GM12878 (cell line): ENCODE measurements around the gene BDKRB2. TPM values are rescaled to one million over a fixed set of nuclear protein-coding genes. Genes with fewer than 3 reads are reported as not detected.

Experiments used
- ATAC-seq: fragments of 200-7000 bp; cut with Tn5 transposase; 3 replicates; pipeline ENCODE4 v1.9.1; 2020; ENCODE audit warnings: mild to moderate bottlenecking, moderate library complexity
- BruUV-seq: library from RNA; stranded (reverse); fragments of 400-500 nt; replicated peaks from 2 replicates; lab custom pipeline; 2021; lab: Mats Ljungman, UMichigan
- CTCF ChIA-PET: fragments of 300-600 bp; sonication (Branson Sonifier 250); formaldehyde crosslinking; extraction: SDS; loops from one replicate; lab custom pipeline; 2021; ENCODE audit warnings: inconsistent platforms; lab: Yijun Ruan, JAX
- POLR2A ChIA-PET: fragments of 350-600 bp; formaldehyde crosslinking; extraction: SDS; loops from one replicate; lab custom pipeline; 2021; ENCODE audit warnings: inconsistent platforms; lab: Charles Lee
- RAD21 ChIA-PET: fragments of 300-600 bp; sonication (Branson Sonifier 250); formaldehyde crosslinking; loops from one replicate; lab custom pipeline; 2023; ENCODE audit warnings: antibody characterized with exemption; ENCODE audit not compliant: unreplicated experiment; lab: Charles Lee
- SMC1A ChIA-PET: fragments of 300-600 bp; sonication (Branson Sonifier 250); formaldehyde crosslinking; loops from one replicate; lab custom pipeline; 2023; ENCODE audit not compliant: unreplicated experiment, uncharacterized antibody; lab: Charles Lee
- DNase-seq: peaks from one replicate; pipeline ENCODE4 v3.0.0-alpha.2; 2011; ENCODE audit warnings: low read depth, low spot score
- FAIRE-seq: peaks from 3 replicates; lab custom pipeline; 2011; peaks lifted over from hg19 to GRCh38; lab: Jason Lieb, UNC
- H2AFZ ChIP-seq: 2 replicates; pipeline ENCODE4 v1.6.0; 2011; ENCODE audit warnings: low read depth, low read length, control low read depth; ENCODE audit not compliant: control insufficient read depth
- H3K27ac ChIP-seq: 2 replicates; pipeline ENCODE4 v1.5.1; 2011; ENCODE audit warnings: control low read depth; ENCODE audit not compliant: control insufficient read depth, insufficient read depth
- H3K27me3 ChIP-seq, 2 experiments: replicated peaks in 1 of 2; 2 replicates each; pipeline versions ENCODE4 v1.6.0 to v1.6.1; 2011; ENCODE audit warnings: low read length in 1 of 2; ENCODE audit not compliant: control insufficient read depth in 2 of 2, insufficient read depth in 2 of 2
- H3K36me3 ChIP-seq, 2 experiments: 2 replicates each; pipeline ENCODE4 v1.5.1; 2011; ENCODE audit warnings: low read length in 1 of 2; ENCODE audit not compliant: control insufficient read depth in 2 of 2, insufficient read depth in 2 of 2
- H3K4me1 ChIP-seq: 2 replicates; pipeline ENCODE4 v1.6.1; 2011; ENCODE audit warnings: mild to moderate bottlenecking, low read length, moderate library complexity, mixed read lengths; ENCODE audit not compliant: control insufficient read depth, insufficient read depth
- H3K4me2 ChIP-seq: 2 replicates; pipeline ENCODE4 v1.6.0; 2011; ENCODE audit warnings: control low read depth; ENCODE audit not compliant: control insufficient read depth, insufficient read depth
- H3K4me3 ChIP-seq: fragments of 200-600 bp; sonication (generic); 2 replicates; pipeline ENCODE4 v1.5.1; 2016
- H3K79me2 ChIP-seq: 2 replicates; pipeline ENCODE4 v1.6.0; 2011; ENCODE audit warnings: low read length; ENCODE audit not compliant: control insufficient read depth, insufficient read depth
- H3K9ac ChIP-seq: 2 replicates; pipeline ENCODE4 v1.8.0; 2011; ENCODE audit warnings: low read length, control low read depth, mixed read lengths; ENCODE audit not compliant: control insufficient read depth, insufficient read depth
- H3K9me3 ChIP-seq: replicated peaks from 3 replicates; pipeline ENCODE4 v1.5.1; 2011; ENCODE audit warnings: mild to moderate bottlenecking, low read length; ENCODE audit not compliant: control insufficient read depth, insufficient read depth
- H4K20me1 ChIP-seq: 2 replicates; pipeline ENCODE4 v1.6.0; 2011; ENCODE audit not compliant: control insufficient read depth, insufficient read depth
- BMI1 ChIP-seq: fragments of 450-650 bp; IDR thresholded peaks from 2 replicates; pipeline ENCODE4 v1.6.1; 2016; ENCODE audit warnings: mild to moderate bottlenecking, moderate library complexity, borderline replicate concordance
- CREB1 ChIP-seq: IDR thresholded peaks from 2 replicates; pipeline ENCODE4 v1.6.1; 2012; ENCODE audit warnings: low read depth, mild to moderate bottlenecking, inconsistent platforms
- CREM ChIP-seq: IDR thresholded peaks from 2 replicates; pipeline ENCODE4 v1.6.1; 2014; ENCODE audit warnings: antibody characterized with exemption, low read depth
- EP300 ChIP-seq, 2 experiments: fragments of 150-350 bp in 1 of 2; IDR thresholded peaks; 2 replicates each; pipeline ENCODE4 v1.6.1; 2011 to 2012; ENCODE audit warnings: low read depth in 2 of 2, low read length in 2 of 2, borderline replicate concordance in 1 of 2, improper control_type of control experiment in 1 of 2, inconsistent platforms in 1 of 2; ENCODE audit not compliant: control insufficient read depth in 1 of 2
- IKZF1 ChIP-seq: fragments of 450-650 bp; conservative IDR thresholded peaks from 2 replicates; pipeline ENCODE4 v1.6.1; 2017; ENCODE audit warnings: antibody characterized with exemption, mild to moderate bottlenecking
- KLF5 ChIP-seq: fragments of 450-650 bp; IDR thresholded peaks from 2 replicates; pipeline ENCODE4 v1.6.1; 2014; ENCODE audit warnings: mild to moderate bottlenecking; ENCODE audit not compliant: partially characterized antibody
- MLLT1 ChIP-seq: fragments of 450-650 bp; IDR thresholded peaks from 2 replicates; pipeline ENCODE4 v1.6.1; 2016; ENCODE audit warnings: mild to moderate bottlenecking
- PRDM15 ChIP-seq: fragments of 450-650 bp; formaldehyde crosslinking; IDR thresholded peaks from 2 replicates; pipeline ENCODE4 v1.4.0; 2020; ENCODE audit warnings: mild to moderate bottlenecking, moderate library complexity
- RAD51 ChIP-seq: fragments of 450-650 bp; IDR thresholded peaks from 2 replicates; pipeline ENCODE4 v1.6.1; 2016; ENCODE audit warnings: moderate library complexity, mild to moderate bottlenecking, inconsistent platforms
- RUNX3 ChIP-seq: IDR thresholded peaks from 2 replicates; pipeline ENCODE4 v1.6.1; 2012; ENCODE audit warnings: low read length, inconsistent platforms
- WGBS: methylation state at CpG from one replicate; pipeline ENCODE4 v1.1.6; 2016; ENCODE audit warnings: low lambda C conversion rate; ENCODE audit not compliant: insufficient replicate concordance, insufficient coverage; ENCODE audit errors: missing lambda C conversion rate; 5-methylcytosine and 5-hydroxymethylcytosine counted together
- in situ Hi-C: fragments of 300-500 bp; cut with MboI; formaldehyde crosslinking; loops from 9 replicates; pipeline ENCODE4 v1.14.3; 2018; ENCODE audit warnings: mixed read lengths
- intact Hi-C: fragments of 100-400 bp; cut with micrococcal nuclease; formaldehyde crosslinking; loops from one replicate; pipeline ENCODE4 v1.14.2; 2022; ENCODE audit not compliant: unreplicated experiment
- polyA plus RNA-seq, 11 experiments: library from polyadenylated mRNA; depleted of rRNA in 4 of 11; unstranded in 6 of 11; stranded (reverse) in 5 of 11; fragments of >200 nt; fragmentation: Nextera tagmentation in 4 of 11; fragmentation: Illumina TruSeq in 1 of 11; extraction: Ambion mirVana in 4 of 11; extraction: Trizol in 1 of 11; gene quantifications; 1 replicate in 1 of 11; 2 replicates in 10 of 11; pipeline versions ENCODE4 v1.2.1 to v1.2.3, GENCODE V29; 2011 to 2016; ENCODE audit warnings: inconsistent platforms in 2 of 11, missing spikeins in 2 of 11, low read depth in 1 of 11
- total RNA-seq, 4 experiments: library from RNA; depleted of rRNA in 3 of 4; stranded (reverse); fragments of >200 nt in 3 of 4; fragmentation: Illumina TruSeq in 1 of 4; extraction: Trizol in 1 of 4; gene quantifications; 2 replicates each; pipeline versions ENCODE4 v1.2.1 to v1.2.3, GENCODE V29; 2013 to 2021

BDKRB2 gene
- total and polyA plus RNA-seq, 10 of the 15 experiments (the other 5 are each of a cell fraction or from before 2014, with no cell fraction given): 0.08 TPM; not detected in 9

- TF ChIP-seq EP300 (IDR thresholded peaks at IDR 0.05; ENCODE audit: borderline replicate concordance in 1 of 2, control insufficient read depth in 1 of 2, low read depth in 2 of 2, low read length in 2 of 2) (peak; percentile 87 to 88; a peak in 3 of 4 replicates), MLLT1 (peak; percentile 83), KLF5 (no peak), BMI1 (peak; percentile 82), RUNX3 (peak; percentile 48)
Measured at GRCh38 chr14:96194657-96195431, 9.8 kb upstream of the BDKRB2 start (continued).

- Histone ChIP-seq H4K20me1 (no peaks in the 10 kb centered on the region), H3K79me2 (no peaks in the 10 kb centered on the region), H3K9me3 (no peaks in the 10 kb centered on the region), H2AFZ (no peak overlapping the region), H3K36me3 (no peaks in the 10 kb centered on the region), H3K9ac (no peak overlapping the region), H3K27ac (no peak overlapping the region), H3K4me1 (no peaks in the 10 kb centered on the region; the same call in 1 of the 2 replicates), H3K4me3 (no peak overlapping the region), H3K4me2 (no peak overlapping the region), H3K27me3 (peaks cover 0 to 4% of the 10 kb centered on the region in 2 experiments; a peak in 2 of 4 replicates)
- BruUV-seq: no TSS peak
- TF ChIP-seq CREB1 (no peak), IKZF1 (no peak), RAD51 (peak; percentile 69; the same call in 1 of the 2 replicates), PRDM15 (no peak), CREM (no peak)
- ChIA-PET CTCF (interaction anchor here (1.8 kb wide), 1 partner anchor 80 kb away, joined by 4 read pairs; no protein-coding TSS in a partner anchor), RAD21 (interaction anchor here (0.7 kb wide), 1 partner anchor 23 kb away, joined by 3 read pairs; no protein-coding TSS in a partner anchor), SMC1A (interaction anchor here (1.1 kb wide), 1 partner anchor 18 kb away, joined by 4 read pairs; no protein-coding TSS in a partner anchor), POLR2A (no interaction called here)
- in situ Hi-C loops (no loop called here), intact Hi-C loops (no loop called here)
- DNase-seq: no peak
- WGBS: 36% methylated on average over 7 of the region's 8 CpGs
- FAIRE-seq: no peak
- no peak for ATAC-seq
Measured at GRCh38 chr14:96195441-96196081, 9.1 kb upstream of the BDKRB2 start.
